Activated CD8-positive, alpha-beta T cell treated with anti-CD3 and anti-CD28 coated beads for 36 hours (primary cell): ENCODE results near the gene POLD2. TPM values are rescaled to one million over a fixed set of nuclear protein-coding genes. Genes with fewer than 3 reads are reported as not detected.
A peak's percentile ranks its signal among the peaks of the same experiment; 100 is the strongest.

Experiments
- ATAC-seq: fragments of 200-7000 bp; cut with Tn5 transposase; one replicate; pipeline ENCODE4 v1.10.0; 2021; ENCODE audit warnings: mild to moderate bottlenecking, moderate library complexity
- CTCF ChIA-PET: fragments of 350-600 bp; sonication (Branson Sonifier 250); formaldehyde crosslinking; loops from one replicate; lab custom pipeline; 2021; ENCODE audit warnings: antibody characterized with exemption; lab: Charles Lee
- POLR2A ChIA-PET: fragments of 350-600 bp; sonication (Branson Sonifier 250); formaldehyde crosslinking; loops from one replicate; lab custom pipeline; 2021; ENCODE audit warnings: antibody characterized with exemption; lab: Charles Lee
- DNase-seq: peaks from one replicate; pipeline ENCODE4 v3.0.0-alpha.2; 2020
- H3K27ac Mint-ChIP-seq: one replicate; pipeline ENCODE4 v1.8.0; 2021; ENCODE audit warnings: mild to moderate bottlenecking, mixed read lengths
- H3K27me3 Mint-ChIP-seq: one replicate; pipeline ENCODE4 v1.8.0; 2021; ENCODE audit warnings: mixed read lengths
- H3K36me3 Mint-ChIP-seq: one replicate; pipeline ENCODE4 v1.8.0; 2021; ENCODE audit warnings: low read depth, mixed read lengths
- H3K4me1 Mint-ChIP-seq: one replicate; pipeline ENCODE4 v1.8.0; 2021; ENCODE audit warnings: low read depth, mixed read lengths
- H3K4me3 Mint-ChIP-seq: one replicate; pipeline ENCODE4 v1.8.0; 2021; ENCODE audit warnings: mild to moderate bottlenecking, moderate library complexity, mixed read lengths
- H3K9me3 Mint-ChIP-seq: one replicate; pipeline ENCODE4 v1.8.0; 2021; ENCODE audit warnings: mixed read lengths
- CTCF ChIP-seq: fragments of 200-600 bp; IDR thresholded peaks from one replicate; pipeline ENCODE4 v1.8.0; 2022; ENCODE audit warnings: antibody characterized with exemption, mild to moderate bottlenecking
- intact Hi-C: fragments of 100-400 bp; cut with micrococcal nuclease; formaldehyde crosslinking; loops from one replicate; pipeline ENCODE4 v1.10.0; 2022
- total RNA-seq, 2 experiments: library from RNA; stranded (reverse); gene quantifications; one replicate each; pipeline ENCODE4 v1.2.3, GENCODE V29; 2021

POLD2 gene
- total RNA-seq, 2 experiments from 2014 or later = 243 to 251 TPM

GRCh38 chr7:44116789-44117666 is 6.3 kb downstream of the POLD2 start:
- POLR2A ChIA-PET = interaction anchor here (0.7 to 2.5 kb wide), 4 partner anchors 11 to 374 kb away, joined by 3 to 11 read pairs (median 4); no protein-coding TSS in a partner anchor
- no peak for TF ChIP-seq CTCF
- intact Hi-C loops = no loop called here
- Mint-ChIP-seq H3K4me1 (peaks cover 28% of the 10 kb centered on the region), H3K9me3 (no peaks in the 10 kb centered on the region), H3K27me3 (no peaks in the 10 kb centered on the region), H3K36me3 (peaks cover 49% of the 10 kb centered on the region), H3K27ac (no peak overlapping the region), H3K4me3 (no peak overlapping the region)
- ATAC-seq (no peak), DNase-seq (no peak)
- CTCF ChIA-PET = no interaction called here

- H3K27ac Mint-ChIP-seq = no peak overlapping the region
- peaks cover 21% of the 10 kb centered on the region for H3K4me1 Mint-ChIP-seq
- CTCF ChIA-PET = interaction anchor here (0.7 kb wide), 1 partner anchor 19 kb away, joined by 3 read pairs; no protein-coding TSS in a partner anchor
- peaks cover 47% of the 10 kb centered on the region for H3K36me3 Mint-ChIP-seq
- ATAC-seq = no peak
- no peak for TF ChIP-seq CTCF
- no peak overlapping the region for H3K4me3 Mint-ChIP-seq
- intact Hi-C loops = no loop called here
- DNase-seq = no peak
- no peaks in the 10 kb centered on the region for H3K9me3 Mint-ChIP-seq
- no peaks in the 10 kb centered on the region for H3K27me3 Mint-ChIP-seq
- POLR2A ChIA-PET = interaction anchor here (1.1 to 2.5 kb wide), 5 partner anchors 10 to 71 kb away, joined by 3 to 11 read pairs (median 5); partner anchors contain the start of gene DBNL
Observed at GRCh38 chr7:44116087-44116788, 7.1 kb downstream of the POLD2 start.

DNA sequence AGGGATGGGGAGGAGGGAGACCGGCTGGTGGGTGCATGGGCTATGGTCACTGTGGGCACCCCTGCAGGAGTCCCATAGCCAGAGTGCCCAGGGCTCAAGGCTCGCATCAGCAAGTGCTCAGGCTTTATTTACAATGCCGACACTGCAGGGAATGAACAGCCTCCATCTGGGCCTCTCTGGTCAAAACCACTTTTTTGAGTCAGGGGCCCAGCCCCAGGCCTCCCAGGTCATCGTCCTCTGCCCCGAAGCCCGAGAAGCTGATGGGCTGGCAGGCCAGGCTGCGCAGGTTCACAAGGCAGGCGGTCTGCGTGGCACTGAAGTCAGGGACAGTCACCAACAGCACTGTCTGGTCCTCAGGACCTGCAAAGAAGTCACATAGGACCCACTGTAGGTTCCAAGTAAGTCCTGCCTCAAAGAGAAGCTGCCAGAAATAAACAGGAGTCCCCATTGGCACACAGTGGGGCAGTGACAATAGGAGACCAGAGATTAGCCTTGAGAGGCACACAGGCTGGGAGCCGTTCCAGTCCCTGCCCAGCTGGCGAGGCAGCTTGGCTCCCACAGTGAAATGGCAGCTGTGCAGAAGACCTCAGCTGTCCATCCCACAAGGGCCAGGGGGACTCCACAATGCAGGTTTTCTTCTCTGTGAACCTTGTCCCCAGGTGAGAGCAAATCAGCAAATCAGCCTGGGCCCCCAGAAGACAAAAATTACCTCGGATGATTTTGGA is 8.6 kb downstream of the POLD2 start:
- Mint-ChIP-seq H3K27me3 (no peaks in the 10 kb centered on the region), H3K9me3 (no peaks in the 10 kb centered on the region), H3K4me3 (no peak overlapping the region), H3K36me3 (peaks cover 33% of the 10 kb centered on the region), H3K4me1 (peaks cover 7% of the 10 kb centered on the region), H3K27ac (no peak overlapping the region)
- TF ChIP-seq CTCF = no peak
- intact Hi-C loops = no loop called here
- DNase-seq (no peak), ATAC-seq (no peak)
- POLR2A ChIA-PET = interaction anchor here (1.0 to 2.5 kb wide), 6 partner anchors 8 to 70 kb away, joined by 3 to 17 read pairs (median 7); partner anchors contain the start of genes AEBP1, DBNL, PGAM2 and POLD2
- CTCF ChIA-PET = no interaction called here

DNA sequence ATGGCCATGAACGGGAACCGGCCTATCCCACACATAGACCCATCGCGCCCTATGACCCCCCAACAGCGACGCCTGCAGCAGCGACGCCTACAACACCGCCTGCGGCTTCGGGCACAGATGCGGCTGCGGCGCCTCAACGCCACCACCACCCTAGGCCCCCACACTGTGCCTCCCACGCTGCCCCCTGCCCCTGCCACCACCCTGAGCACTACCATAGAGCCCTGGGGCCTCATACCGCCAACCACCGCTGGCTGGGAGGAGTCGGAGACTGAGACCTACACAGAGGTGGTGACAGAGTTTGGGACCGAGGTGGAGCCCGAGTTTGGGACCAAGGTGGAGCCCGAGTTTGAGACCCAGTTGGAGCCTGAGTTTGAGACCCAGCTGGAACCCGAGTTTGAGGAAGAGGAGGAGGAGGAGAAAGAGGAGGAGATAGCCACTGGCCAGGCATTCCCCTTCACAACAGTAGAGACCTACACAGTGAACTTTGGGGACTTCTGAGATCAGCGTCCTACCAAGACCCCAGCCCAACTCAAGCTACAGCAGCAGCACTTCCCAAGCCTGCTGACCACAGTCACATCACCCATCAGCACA is 9.5 kb downstream of the POLD2 start:
- TF ChIP-seq CTCF = no peak
- ATAC-seq (peak; percentile 10), DNase-seq (no peak)
- Mint-ChIP-seq H3K4me1 (no peaks in the 10 kb centered on the region), H3K36me3 (peaks cover 25% of the 10 kb centered on the region), H3K27ac (no peak overlapping the region), H3K4me3 (no peak overlapping the region), H3K9me3 (no peaks in the 10 kb centered on the region), H3K27me3 (no peaks in the 10 kb centered on the region)
- CTCF ChIA-PET = no interaction called here
- intact Hi-C loops = no loop called here
- POLR2A ChIA-PET = interaction anchor here (1.4 to 2.4 kb wide), 3 partner anchors 8 to 48 kb away, joined by 3 to 17 read pairs (median 7); partner anchors contain the start of genes AEBP1 and PGAM2
